ENCODE data around the gene CNKSR2. TPM values are rescaled to one million over a fixed set of nuclear protein-coding genes. Genes with fewer than 3 reads are reported as not detected.

Gene CNKSR2
- 1 to 10 TPM; 1.1 to 1.5 (median 1.4) TPM for polyA plus RNA-seq (ENCODE audit: insufficient read length in 3 of 3)
- long read RNA-seq, donor 1, result 0 reads
- long read RNA-seq, donor 2, result 0 reads
- long read RNA-seq, donor 3, result 0 reads
- long read RNA-seq, donor 4, result 0 reads
- long read RNA-seq, donor 5, result 0 reads
- long read RNA-seq, donor 6, result 0 reads
- long read RNA-seq, donor 7, result 0 reads
- long read RNA-seq, donor 8, partial matches to known transcripts, result 0 of 1 reads
- long read RNA-seq, donor 8, other reads (novel, unspliced or antisense), result 0 of 1 reads
- long read RNA-seq, donor 9, result 0 reads
- long read RNA-seq, donor 10, result 0 reads
- long read RNA-seq, donor 11, full-length matches to known transcripts, result 1 of 1 reads
- long read RNA-seq, donor 11, partial matches to known transcripts, result 0 of 1 reads
- long read RNA-seq, donor 11, other reads (novel, unspliced or antisense), result 0 of 1 reads
- long read RNA-seq, donor 12, result 0 reads
- long read RNA-seq, donor 13, result 0 reads
- long read RNA-seq, donor 14, result 0 reads
- long read RNA-seq, donor 15, result 0 reads
- long read RNA-seq, donor 16, result 0 reads

DNA sequence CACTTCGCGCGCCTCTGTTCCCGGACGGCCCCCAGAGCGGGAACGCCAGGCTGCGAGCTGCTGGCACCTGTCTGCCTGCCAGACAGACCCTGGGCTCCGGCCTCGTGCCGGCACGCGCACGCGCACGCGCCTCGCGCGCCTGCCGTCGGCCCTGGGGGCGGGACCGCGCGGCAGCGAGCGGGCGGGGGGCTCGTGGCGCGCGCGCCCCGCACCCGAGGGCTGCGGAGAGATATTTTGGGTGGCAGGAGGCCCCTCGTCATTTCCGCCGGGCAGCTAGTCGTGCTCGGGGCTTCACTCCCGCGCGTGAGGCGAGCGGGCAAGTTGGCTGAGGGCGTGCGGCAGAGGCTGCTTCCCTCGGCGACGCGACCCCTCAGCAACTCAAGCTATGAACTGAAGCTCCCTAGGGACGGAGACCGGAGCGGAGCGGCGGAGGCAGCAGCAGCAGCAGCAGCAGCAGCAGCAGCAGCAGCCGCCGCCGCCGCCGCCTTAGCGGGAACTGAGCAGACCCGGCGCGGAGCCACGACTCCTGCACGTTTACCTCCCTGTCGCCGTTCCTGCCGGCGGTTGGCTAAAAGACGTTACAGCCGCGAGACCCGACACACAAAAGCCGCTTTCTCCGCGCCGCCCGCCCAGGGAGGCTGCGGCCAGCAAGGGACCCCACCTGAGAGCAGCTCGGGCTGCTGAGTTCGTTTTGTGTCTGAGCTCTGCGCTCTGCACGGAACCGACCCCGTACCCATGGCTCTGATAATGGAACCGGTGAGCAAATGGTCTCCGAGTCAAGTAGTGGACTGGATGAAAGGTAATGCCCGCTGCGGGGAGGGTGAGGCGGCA is at the start of gene CNKSR2:
TSS of gene CNKSR2 (plus strand) at position 256 of the 831 bp plus-strand sequence. CDS start at position 736, 480 bp downstream.
- peak in 4 of 11 donors; percentile 26 to 52 (median 30) for DNase-seq (ENCODE audit: extremely low read depth in 1 of 11, low read depth in 9 of 11, low spot score in 4 of 11)

DNA sequence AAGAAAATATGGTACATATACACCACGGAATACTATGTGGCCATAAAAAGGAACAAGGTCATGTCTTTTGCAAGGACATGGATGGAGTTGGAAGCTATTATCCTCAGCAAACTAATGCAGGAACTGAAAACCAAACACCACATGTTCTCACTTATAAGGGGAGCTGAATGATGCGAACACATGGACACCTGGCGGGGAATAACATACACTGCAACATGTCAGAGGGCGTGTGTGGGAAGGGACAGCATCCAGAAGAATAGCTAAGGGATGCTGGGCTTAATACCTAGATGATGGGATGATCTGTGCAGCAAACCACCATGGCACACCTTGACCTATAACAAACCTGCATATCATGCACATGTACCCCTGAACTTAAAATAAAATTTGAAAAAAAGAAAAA is 19.5 kb upstream of the CNKSR2 start:
- no peak for DNase-seq (ENCODE audit: extremely low read depth in 1 of 11, low read depth in 9 of 11, low spot score in 4 of 11)

DNA sequence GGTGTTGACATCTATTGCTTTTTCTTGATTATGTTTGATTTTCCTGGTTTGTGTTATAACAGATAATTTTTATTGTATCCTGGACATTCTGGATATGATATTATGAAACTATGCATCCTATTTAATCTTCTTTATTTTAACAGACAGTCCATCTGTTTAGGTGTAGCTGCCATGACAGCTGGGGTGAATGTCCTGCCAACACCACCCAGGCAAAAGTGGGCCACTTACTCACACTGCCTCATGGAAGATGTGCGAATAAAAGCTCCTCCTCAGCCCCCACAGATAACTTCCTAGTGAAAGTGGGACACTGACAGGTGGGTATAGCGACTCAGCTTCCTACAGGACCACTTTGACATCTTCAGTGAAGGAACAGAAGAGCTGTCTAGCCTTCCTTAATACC is 18.4 kb upstream of the CNKSR2 start:
- DNase-seq (ENCODE audit: extremely low read depth in 1 of 11, low read depth in 9 of 11, low spot score in 4 of 11), result no peak

DNA sequence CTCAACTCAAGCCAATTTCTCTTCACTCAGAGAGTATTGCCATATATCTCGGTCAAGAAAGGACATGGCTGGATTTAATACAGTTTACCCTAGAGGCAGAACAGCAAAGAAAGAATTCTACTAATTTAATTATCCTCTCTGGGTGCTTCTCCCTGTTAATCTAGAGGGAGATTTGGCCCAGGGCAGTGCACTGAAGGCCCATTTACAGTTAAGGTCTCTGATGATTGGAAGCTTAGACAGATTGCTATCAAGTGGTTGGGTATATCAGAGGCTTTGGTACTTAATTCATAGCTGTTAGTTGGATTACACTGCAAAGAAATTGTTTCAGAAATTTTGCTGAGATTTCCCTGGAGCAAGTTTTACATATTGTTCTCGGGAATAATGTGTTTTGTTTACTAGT is 4.6 kb upstream of the CNKSR2 start:
- DNase-seq (ENCODE audit: extremely low read depth in 1 of 11, low read depth in 9 of 11, low spot score in 4 of 11), result no peak

DNA sequence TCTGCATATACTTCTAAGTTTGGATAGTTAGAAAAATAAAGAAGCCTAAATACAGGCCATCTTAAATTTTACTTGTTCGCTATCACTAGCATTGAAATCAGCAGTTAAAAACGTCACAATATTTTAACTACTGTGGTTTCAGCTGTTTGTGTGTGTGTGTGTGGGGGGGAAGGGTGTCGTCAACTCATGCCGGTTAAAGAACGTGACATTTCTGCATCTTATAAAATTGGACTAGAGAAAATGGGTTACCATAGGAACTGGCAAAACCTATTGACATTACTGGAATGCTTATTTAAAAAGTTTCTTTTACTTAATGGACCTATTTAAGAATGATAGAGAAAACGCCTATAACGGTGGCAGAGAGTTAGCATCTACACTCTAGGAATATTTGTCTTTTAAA is 1.2 kb upstream of the CNKSR2 start:
- no peak for DNase-seq (ENCODE audit: extremely low read depth in 1 of 11, low read depth in 9 of 11, low spot score in 4 of 11)

DNA sequence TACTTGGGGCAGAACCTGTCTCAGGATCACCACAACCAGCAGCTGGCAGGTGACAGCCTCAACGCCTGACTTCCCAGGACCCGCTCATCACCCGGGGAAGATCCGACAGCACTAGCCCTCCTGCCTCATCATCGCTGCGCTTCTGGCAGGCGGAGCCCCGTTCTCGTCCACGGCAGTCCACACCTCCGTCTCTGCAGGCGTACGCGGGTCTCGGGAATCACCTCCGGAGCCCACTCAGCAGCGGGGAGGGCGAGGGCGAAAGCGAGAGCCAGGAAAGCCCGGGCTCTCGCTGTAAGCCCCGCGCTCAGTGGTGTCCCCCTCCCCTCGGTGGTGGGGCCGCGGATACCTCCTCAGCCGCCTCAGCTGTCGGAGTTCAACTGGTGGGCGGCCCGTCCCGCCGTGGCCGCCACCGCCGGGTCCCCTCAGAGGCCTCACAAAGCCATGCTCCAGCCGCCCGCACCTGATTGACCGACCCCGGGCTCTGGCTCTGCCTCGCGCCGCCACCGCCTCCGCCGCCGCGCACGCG is 518 bp upstream of the CNKSR2 start:
- DNase-seq (ENCODE audit: extremely low read depth in 1 of 11, low read depth in 9 of 11, low spot score in 4 of 11), result no peak

DNA sequence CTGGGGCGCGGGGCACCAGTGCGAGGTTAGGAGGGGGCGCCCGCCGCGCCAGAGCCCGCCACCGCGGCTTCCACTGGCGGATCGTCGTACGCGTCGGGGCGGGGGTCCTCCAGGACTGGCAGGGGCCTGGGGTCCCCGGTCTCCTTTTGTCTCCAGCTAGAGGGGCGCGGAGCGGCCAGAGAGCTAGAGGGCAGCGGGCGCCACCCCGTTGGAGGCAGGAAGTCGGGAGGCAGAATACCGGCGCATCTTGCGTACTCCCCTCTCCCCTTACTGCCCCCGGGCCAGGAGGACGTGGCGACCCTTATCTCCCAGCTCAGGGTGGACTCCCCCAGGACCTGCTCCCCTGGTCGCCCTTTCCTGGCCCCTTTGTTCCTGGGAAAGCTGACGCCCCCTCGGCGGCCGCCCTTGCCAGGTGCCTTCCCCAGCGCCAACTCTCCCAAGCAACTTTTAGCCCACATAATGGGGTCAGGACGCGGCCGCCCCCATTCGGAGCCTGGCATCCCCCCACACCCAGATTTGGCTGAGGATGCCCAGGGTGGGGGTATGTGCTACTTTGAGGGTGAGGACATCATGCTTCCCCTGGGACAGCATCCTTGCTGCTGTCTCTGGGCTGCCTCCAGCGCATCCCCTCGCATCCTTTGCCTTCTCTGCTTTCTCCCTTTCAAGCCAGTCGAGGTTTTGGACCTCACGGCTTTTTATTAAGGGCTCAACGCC is 933 bp downstream of the CNKSR2 start:
- no peak for DNase-seq (ENCODE audit: extremely low read depth in 1 of 11, low read depth in 9 of 11, low spot score in 4 of 11)

DNA sequence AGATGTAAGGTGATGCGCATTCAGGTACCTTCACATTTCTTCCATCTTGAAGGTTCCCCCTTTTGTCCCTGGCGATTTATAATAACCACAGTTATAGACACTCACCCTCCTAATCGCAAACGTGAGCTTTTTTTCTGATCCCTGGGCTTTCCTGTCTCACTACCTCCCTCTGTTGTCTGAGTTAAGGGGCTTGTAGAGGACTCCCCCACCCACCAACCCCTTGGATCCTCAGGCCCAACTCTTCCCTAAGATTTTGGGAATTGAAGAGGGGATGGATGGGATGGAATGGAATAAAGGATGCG is 1.4 kb downstream of the CNKSR2 start:
- DNase-seq (ENCODE audit: extremely low read depth in 1 of 11, low read depth in 9 of 11, low spot score in 4 of 11), result no peak

DNA sequence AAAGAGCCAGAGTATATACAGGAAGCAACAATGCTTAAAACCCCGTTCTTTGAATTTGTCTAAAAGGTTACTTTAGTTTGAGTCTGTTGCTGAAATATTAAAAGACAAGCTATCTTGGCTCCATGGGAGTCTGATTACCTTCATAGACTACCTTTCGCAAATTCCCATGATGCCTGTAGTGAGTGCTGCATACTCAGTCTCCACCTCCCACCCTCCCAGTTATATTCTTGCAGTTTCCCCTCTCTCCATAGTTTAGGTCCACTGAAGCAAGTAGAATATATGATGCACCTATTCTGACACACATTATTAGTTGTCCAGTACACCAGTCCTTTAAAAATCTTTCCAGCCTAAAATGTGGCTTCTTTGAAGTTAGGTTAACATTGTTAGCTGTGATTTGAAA is 2.4 kb downstream of the CNKSR2 start:
- no peak for DNase-seq (ENCODE audit: extremely low read depth in 1 of 11, low read depth in 9 of 11, low spot score in 4 of 11)

DNA sequence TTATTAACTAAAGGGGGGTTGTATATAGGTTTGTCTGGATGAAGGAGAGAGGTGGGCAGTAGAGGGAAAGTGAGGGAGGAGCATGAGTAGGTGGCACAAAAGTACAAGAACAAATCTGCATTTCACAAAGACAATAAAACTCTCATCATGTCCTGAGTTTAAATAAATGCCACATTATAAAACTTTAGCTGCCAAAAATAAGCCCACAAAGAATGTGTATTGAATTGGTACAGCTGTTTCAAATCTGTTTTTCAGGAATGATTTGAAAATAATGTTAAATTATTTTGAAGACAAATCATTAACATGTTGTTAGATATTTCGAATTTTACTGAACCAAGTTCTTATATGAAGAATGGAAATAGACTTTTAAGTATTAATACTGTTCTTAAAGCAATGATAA is 5.8 kb downstream of the CNKSR2 start:
- no peak for DNase-seq (ENCODE audit: extremely low read depth in 1 of 11, low read depth in 9 of 11, low spot score in 4 of 11)

DNA sequence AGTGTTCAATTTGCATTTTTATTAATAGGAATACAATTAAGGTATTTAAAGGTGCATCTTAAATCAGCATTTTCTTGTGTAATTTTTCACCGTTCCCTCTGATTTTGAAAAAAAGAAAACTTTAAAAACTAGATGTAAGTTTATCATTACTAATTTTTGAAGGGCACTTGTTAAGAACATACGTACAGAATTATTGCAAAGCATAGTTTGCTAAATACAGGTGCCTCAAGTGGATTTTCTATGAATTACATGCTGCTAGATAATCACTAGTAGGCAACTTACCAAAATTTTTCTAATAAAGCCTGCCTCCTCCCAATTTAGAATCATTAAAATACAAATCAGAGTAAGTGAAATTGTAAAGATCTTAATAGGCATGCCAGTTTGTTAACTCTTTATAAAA is 8.5 kb downstream of the CNKSR2 start:
- no peak for DNase-seq (ENCODE audit: extremely low read depth in 1 of 11, low read depth in 9 of 11, low spot score in 4 of 11)

DNA sequence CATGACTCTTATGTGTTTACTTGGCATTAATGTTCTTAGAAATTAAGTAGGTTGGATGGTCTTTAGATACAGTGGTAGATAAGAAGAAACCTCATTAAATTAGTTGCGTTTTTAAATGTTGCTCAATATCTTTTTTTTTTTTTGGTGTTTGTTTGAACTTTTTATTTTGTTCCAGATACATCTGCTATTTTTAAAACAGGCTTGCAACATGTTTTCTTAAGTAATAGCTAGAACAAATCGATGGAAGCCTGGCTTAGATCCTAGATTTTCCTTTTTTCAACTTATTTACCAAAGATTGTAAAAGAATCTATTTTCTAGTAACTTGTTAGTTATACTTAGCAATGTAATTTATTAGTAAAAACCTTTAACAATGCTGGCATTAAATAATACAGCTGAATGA is 9.3 kb downstream of the CNKSR2 start:
- DNase-seq (ENCODE audit: extremely low read depth in 1 of 11, low read depth in 9 of 11, low spot score in 4 of 11), result no peak

DNA sequence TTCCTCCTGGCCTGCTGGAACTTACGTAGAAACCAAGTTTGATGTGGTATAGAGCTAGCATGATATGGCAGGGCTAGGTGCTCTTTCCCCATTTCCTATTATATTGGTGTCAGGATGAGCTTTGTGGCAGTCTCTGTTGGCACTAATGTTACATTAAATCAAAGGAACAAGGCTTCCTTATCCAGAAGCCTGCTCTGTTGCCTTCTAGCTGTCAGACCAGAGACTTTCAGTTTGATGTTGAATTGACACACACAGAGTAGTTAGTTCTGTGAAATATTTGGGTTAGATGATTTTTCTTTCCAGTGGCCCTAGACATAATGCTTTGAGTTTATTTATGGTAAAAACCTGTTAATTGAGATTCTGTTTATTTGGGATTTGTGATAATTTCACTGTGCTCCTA is 10.0 kb downstream of the CNKSR2 start:
- no peak for DNase-seq (ENCODE audit: extremely low read depth in 1 of 11, low read depth in 9 of 11, low spot score in 4 of 11)

DNA sequence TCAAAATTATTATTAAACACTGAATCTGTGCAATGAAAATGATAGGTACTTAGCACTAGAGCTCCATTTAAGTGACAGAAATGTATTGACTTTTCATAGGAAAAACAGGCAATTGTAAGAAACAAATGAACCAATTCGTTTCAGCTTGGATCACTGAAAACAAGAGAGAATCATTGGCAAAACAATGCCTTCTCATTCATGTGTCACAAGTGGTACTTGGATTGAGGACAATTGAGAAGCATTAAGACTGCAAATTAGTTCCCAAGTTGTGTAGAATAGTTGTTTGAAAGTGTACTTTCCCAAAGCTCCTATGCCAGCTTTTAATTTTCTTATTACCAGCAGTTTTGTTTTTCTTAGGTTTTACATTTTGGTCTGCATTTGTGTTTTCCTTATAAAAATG is 20.6 kb downstream of the CNKSR2 start:
- DNase-seq (ENCODE audit: extremely low read depth in 1 of 11, low read depth in 9 of 11, low spot score in 4 of 11), result no peak

DNA sequence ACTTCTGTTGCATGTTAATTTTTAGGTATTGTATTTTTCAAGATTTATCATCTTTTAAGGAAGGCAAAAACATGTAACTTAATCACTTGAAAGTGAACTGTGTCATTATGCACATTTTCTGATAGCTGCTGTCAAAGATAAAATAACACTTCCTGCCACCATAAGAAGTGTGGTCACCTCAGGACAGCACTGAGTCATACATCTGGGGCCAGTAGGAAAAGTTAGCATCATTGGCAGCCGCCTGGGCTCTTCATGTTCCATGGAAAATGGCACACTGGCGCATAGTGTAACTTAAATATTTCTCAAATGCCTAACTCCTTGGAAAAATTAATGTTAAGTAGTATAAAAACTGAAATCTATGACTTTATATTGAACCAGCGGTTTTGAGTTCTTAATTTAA is 24.2 kb downstream of the CNKSR2 start:
- DNase-seq (ENCODE audit: extremely low read depth in 1 of 11, low read depth in 9 of 11, low spot score in 4 of 11), result no peak

DNA sequence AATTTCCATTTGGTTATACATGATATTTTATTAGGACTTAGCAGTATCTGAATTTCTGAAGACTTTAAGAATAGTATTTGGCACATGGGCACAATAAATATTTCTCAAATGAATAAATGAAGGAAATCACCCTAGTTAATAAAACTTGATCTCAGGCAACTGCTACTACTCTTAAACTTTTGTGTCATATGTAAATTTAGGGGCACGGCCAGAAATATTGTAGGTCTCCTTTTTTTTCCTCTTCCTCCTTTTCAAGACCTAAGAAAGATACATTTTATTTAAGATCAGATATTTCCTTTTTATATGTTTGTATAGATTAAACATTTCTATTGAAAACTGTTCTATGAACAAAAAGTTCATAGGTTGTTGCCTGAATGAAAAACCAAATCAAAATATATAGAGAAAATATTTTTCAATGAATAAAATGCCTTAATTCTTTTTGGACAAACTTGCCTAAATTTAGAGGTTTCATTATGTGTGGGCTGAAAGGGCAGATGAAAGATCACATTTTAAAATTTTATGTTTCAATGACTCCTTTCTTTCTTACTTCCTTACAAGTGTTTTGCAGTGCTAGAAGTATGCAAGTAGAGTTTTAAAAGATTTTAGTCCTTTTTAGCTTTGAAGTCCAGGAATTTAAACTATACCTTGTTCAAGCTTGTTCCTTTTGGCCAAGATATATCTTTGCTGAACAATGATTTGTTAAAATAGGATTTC is 26.3 kb downstream of the CNKSR2 start:
- DNase-seq (ENCODE audit: extremely low read depth in 1 of 11, low read depth in 9 of 11, low spot score in 4 of 11), result no peak

DNA sequence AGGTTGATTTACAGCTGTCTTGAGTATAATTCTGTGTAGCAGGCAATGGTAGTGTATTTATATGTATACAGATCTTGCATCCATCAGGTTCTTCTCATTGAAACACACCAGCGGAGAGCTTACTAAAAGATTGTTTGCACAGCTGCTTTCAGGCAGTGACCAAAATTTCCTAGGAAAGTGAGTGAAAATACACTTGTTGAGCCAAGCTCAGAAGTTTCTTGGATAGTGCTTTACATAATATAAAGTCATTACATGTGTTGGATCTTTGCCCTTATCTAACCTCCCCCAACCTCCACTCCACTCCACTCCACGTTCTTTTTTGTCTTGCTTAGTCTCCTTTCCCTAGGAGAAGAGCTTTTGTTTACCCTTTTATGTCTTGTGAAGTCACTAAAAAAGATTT is 34.1 kb downstream of the CNKSR2 start:
- no peak for DNase-seq (ENCODE audit: extremely low read depth in 1 of 11, low read depth in 9 of 11, low spot score in 4 of 11)

DNA sequence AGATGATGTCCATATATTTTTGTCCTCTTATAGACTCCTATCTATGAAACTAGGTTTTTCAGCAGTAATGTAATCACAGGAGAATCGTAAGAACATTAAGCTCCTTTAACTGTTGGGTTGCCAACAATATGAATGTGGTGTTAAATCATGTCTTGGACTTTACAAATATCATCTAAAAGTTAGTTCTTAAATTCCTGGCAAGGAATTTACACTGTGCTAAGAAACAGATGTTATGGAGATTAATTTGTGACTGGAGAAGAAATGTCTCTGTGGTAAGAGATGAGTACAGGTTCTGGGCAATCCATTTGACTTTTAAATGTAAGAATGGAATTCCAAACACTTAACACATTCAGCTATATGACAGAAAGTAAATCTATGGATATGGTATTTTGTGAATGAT is 34.6 kb downstream of the CNKSR2 start:
- no peak for DNase-seq (ENCODE audit: extremely low read depth in 1 of 11, low read depth in 9 of 11, low spot score in 4 of 11)

DNA sequence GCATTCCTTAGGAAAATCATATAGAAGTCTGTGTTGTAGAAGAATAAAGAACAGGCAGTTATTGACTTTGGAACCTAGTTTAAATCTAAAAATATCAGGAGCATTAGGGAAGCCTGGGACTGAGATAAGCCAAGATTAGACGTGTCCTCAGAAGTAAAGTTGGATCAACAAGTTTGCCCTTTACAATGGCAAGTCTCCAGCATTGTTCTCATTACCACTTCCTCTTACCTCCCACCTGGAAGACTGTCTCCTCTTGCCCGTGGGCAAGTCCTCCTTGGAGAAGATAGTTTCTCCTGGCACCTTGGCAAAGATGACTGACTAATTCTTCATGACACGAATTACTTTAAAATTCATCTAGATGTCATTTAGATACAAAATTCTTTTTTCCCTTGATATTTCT is 37.8 kb downstream of the CNKSR2 start:
- DNase-seq (ENCODE audit: extremely low read depth in 1 of 11, low read depth in 9 of 11, low spot score in 4 of 11), result no peak
